GM21367 (cell line): ENCODE data around the gene ACACA.

Experiments used
- ATAC-seq: cut with Tn5 transposase; IDR thresholded peaks from one replicate; pipeline ENCODE4 v1.9.1; 2021; ENCODE audit not compliant: unreplicated experiment

Gene ACACA

GRCh38 chr17:37142294-37142896 lies 264.2 kb downstream of the ACACA start:
- no peak for ATAC-seq

- no peak for ATAC-seq
Measured at GRCh38 chr17:37138571-37139120, 268.0 kb downstream of the ACACA start.

GRCh38 chr17:37137906-37138514 lies 268.6 kb downstream of the ACACA start:
- ATAC-seq = no peak

- ATAC-seq = no peak
Measured at GRCh38 chr17:37137070-37137610, 269.5 kb downstream of the ACACA start.

GRCh38 chr17:37135576-37135975 lies 271.1 kb downstream of the ACACA start:
- ATAC-seq = no peak

- no peak for ATAC-seq
Measured at GRCh38 chr17:37134050-37134449, 272.6 kb downstream of the ACACA start.

GRCh38 chr17:37133136-37133535 lies 273.5 kb downstream of the ACACA start:
- ATAC-seq = no peak

- ATAC-seq = no peak
Measured at GRCh38 chr17:37131669-37132611, 274.7 kb downstream of the ACACA start.

GRCh38 chr17:37130984-37131446 lies 275.6 kb downstream of the ACACA start:
- no peak for ATAC-seq

GRCh38 chr17:37124821-37125173 lies 281.8 kb downstream of the ACACA start:
- no peak for ATAC-seq

GRCh38 chr17:37123941-37124820 lies 282.5 kb downstream of the ACACA start:
- no peak for ATAC-seq

GRCh38 chr17:37123386-37123785 lies 283.2 kb downstream of the ACACA start:
- no peak for ATAC-seq

GRCh38 chr17:37121616-37122015 lies 285.0 kb downstream of the ACACA start:
- ATAC-seq = no peak

GRCh38 chr17:37118366-37119137 lies 288.1 kb downstream of the ACACA start:
- no peak for ATAC-seq

- ATAC-seq = no peak
Measured at GRCh38 chr17:37117373-37118142, 289.1 kb downstream of the ACACA start.

- ATAC-seq = no peak
Measured at GRCh38 chr17:37116671-37117185, 289.9 kb downstream of the ACACA start.

- ATAC-seq = no peak
Measured at GRCh38 chr17:37111329-37111728, 295.3 kb downstream of the ACACA start.

- no peak for ATAC-seq
Measured at GRCh38 chr17:37110746-37111145, 295.9 kb downstream of the ACACA start.
